CD14-positive monocyte (primary cell): Measurements from ENCODE around the gene POU2F1. TPM values are rescaled to one million over a fixed set of nuclear protein-coding genes. Genes with fewer than 3 reads are reported as not detected.

Experiments
- DNase-seq, 3 donors: peaks; one replicate each; pipeline ENCODE4 v3.0.0-alpha.2; 2011 to 2022
- H2AFZ ChIP-seq: 2 replicates; pipeline ENCODE4 v1.6.0; 2012; ENCODE audit warnings: mild to moderate bottlenecking, low read depth, low read length, inconsistent platforms; ENCODE audit not compliant: insufficient read depth, poor library complexity, severe bottlenecking
- H3K27ac ChIP-seq, 2 donors: 1 replicate in 1 of 2; 2 replicates in 1 of 2; pipeline ENCODE4 v1.5.1; 2012 to 2013; ENCODE audit warnings: low read length in 2 of 2, control low read depth in 1 of 2, inconsistent platforms in 1 of 2, low read depth in 1 of 2, mild to moderate bottlenecking in 1 of 2
- H3K27me3 ChIP-seq, 2 donors: one replicate each; pipeline versions ENCODE4 v1.6.0 to v1.6.1; 2011 to 2013; ENCODE audit warnings: low read length in 2 of 2; ENCODE audit not compliant: control insufficient read depth in 2 of 2, insufficient read depth in 2 of 2
- H3K36me3 ChIP-seq, 2 donors: replicated peaks in 1 of 2; 1 replicate in 1 of 2; 2 replicates in 1 of 2; pipeline versions ENCODE4 v1.5.1 to v1.6.1; 2012 to 2013; ENCODE audit warnings: low read length in 2 of 2, control low read depth in 1 of 2, inconsistent platforms in 1 of 2, mild to moderate bottlenecking in 1 of 2; ENCODE audit not compliant: insufficient read depth in 2 of 2, control insufficient read depth in 1 of 2
- H3K4me1 ChIP-seq, 2 donors: 1 replicate in 1 of 2; 2 replicates in 1 of 2; pipeline versions ENCODE4 v1.5.1 to v1.6.1; 2012 to 2013; ENCODE audit warnings: low read length in 2 of 2, control low read depth in 1 of 2, inconsistent platforms in 1 of 2, mild to moderate bottlenecking in 1 of 2, moderate library complexity in 1 of 2; ENCODE audit not compliant: insufficient read depth in 2 of 2, control insufficient read depth in 1 of 2
- H3K4me2 ChIP-seq: replicated peaks from 2 replicates; pipeline ENCODE3; 2012; ENCODE audit warnings: low read length, moderate library complexity, mild to moderate bottlenecking; ENCODE audit not compliant: poor library complexity, severe bottlenecking; ENCODE audit errors: extremely low read depth
- H3K4me3 ChIP-seq, 3 experiments: fragments of 200-600 bp in 1 of 3; sonication (generic) in 1 of 3; replicated peaks in 1 of 3; 1 replicate in 2 of 3; 2 replicates in 1 of 3; pipeline ENCODE4 v1.5.1; 2011 to 2013; ENCODE audit warnings: low read length in 3 of 3, mild to moderate bottlenecking in 3 of 3, control low read depth in 2 of 3, low read depth in 2 of 3, inconsistent platforms in 1 of 3, moderate library complexity in 1 of 3
- H3K79me2 ChIP-seq: 2 replicates; pipeline ENCODE4 v1.6.0; 2012; ENCODE audit warnings: mild to moderate bottlenecking, control low read depth, inconsistent platforms, low read length, moderate library complexity; ENCODE audit not compliant: insufficient read depth
- H3K9ac ChIP-seq: 2 replicates; pipeline ENCODE4 v1.6.0; 2017; ENCODE audit warnings: low read length, mild to moderate bottlenecking; ENCODE audit not compliant: insufficient read depth, poor library complexity, severe bottlenecking
- H3K9me3 ChIP-seq, 2 donors: replicated peaks in 1 of 2; 1 replicate in 1 of 2; 2 replicates in 1 of 2; pipeline versions ENCODE4 v1.5.1 to v1.6.1; 2012 to 2013; ENCODE audit warnings: low read length in 2 of 2, control low read depth in 1 of 2; ENCODE audit not compliant: control insufficient read depth in 1 of 2, insufficient read depth in 1 of 2
- H4K20me1 ChIP-seq: 2 replicates; pipeline ENCODE4 v1.6.0; 2012; ENCODE audit warnings: mild to moderate bottlenecking, low read length, control low read depth, moderate library complexity; ENCODE audit not compliant: insufficient read depth
- H3K27ac Mint-ChIP-seq, 7 donors: one replicate each; pipeline ENCODE4 v1.8.0; 2020; ENCODE audit warnings: mild to moderate bottlenecking in 7 of 7, mixed read lengths in 7 of 7, moderate library complexity in 6 of 7, inconsistent platforms in 2 of 7
- H3K27me3 Mint-ChIP-seq, 3 donors: one replicate each; pipeline ENCODE4 v1.8.0; 2021 to 2022; ENCODE audit warnings: low read depth in 3 of 3, mild to moderate bottlenecking in 3 of 3, mixed read lengths in 3 of 3, moderate library complexity in 3 of 3, inconsistent platforms in 1 of 3
- H3K36me3 Mint-ChIP-seq, 2 donors: one replicate each; pipeline ENCODE4 v1.8.0; 2020; ENCODE audit warnings: mixed read lengths in 2 of 2, inconsistent platforms in 1 of 2, mild to moderate bottlenecking in 1 of 2
- H3K4me1 Mint-ChIP-seq: one replicate; pipeline ENCODE4 v1.8.0; 2020; ENCODE audit warnings: mild to moderate bottlenecking, mixed read lengths
- H3K4me3 Mint-ChIP-seq, 2 donors: one replicate each; pipeline ENCODE4 v1.8.0; 2020; ENCODE audit warnings: mild to moderate bottlenecking in 2 of 2, mixed read lengths in 2 of 2, moderate library complexity in 1 of 2
- H3K9me3 Mint-ChIP-seq, 7 donors: one replicate each; pipeline ENCODE4 v1.8.0; 2020 to 2022; ENCODE audit warnings: mixed read lengths in 7 of 7, mild to moderate bottlenecking in 6 of 7, moderate library complexity in 6 of 7, inconsistent platforms in 2 of 7
- whole genome bisulfite sequencing: methylation state at CpG from one replicate; pipeline ENCODE4 v1.1.5; 2013; ENCODE audit warnings: missing lambda C conversion rate; ENCODE audit not compliant: insufficient coverage; 5-methylcytosine and 5-hydroxymethylcytosine counted together
- intact Hi-C, 2 donors: fragments of 100-400 bp; cut with micrococcal nuclease; formaldehyde crosslinking; loops; one replicate each; pipeline versions ENCODE4 v1.15.0 to v1.15.1; 2023
- polyA plus RNA-seq, 3 donors: library from polyadenylated mRNA; depleted of rRNA in 1 of 3; unstranded in 2 of 3; stranded (reverse) in 1 of 3; fragments of 300-500 nt in 2 of 3; fragments of >200 nt in 1 of 3; fragmentation: Illumina TruSeq in 2 of 3; gene quantifications; 1 replicate in 2 of 3; 2 replicates in 1 of 3; pipeline ENCODE4 v1.2.3, GENCODE V29; 2012 to 2021
- TF ChIP-seq, protein P1 (sequence below): fragments of 200-600 bp; IDR thresholded peaks from one replicate; pipeline ENCODE4 v1.8.0; 2022; ENCODE audit warnings: antibody characterized with exemption, mild to moderate bottlenecking

The POU2F1 gene
- polyA plus RNA-seq, 3 donors: 2.3 to 4.2 (median 3.9) TPM

DNA sequence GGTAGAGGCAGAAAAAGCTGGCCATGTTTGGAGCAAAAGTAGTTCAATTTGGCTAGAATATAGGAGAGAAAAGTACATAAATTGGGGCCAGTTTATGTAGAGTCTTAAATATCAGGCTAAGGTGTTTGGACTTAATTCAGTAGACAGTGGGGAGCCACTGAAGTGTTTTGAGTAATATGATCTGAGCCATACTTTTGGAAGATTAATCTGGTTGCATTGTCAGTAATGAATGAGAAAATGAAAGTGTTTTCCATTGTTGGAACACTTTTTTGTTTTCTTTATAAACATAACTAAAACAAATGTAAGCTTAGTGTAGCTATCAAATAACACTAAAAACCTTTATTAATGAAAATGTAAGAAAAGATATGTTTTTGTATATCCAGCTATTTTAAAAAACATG is 42.1 kb downstream of the POU2F1 start:
- Histone ChIP-seq H3K27ac (no peak overlapping the region), H3K9ac (no peak overlapping the region), H3K79me2 (peaks cover 30% of the 10 kb centered on the region), H3K4me2 (no peak overlapping the region), H3K9me3 (no peaks in the 10 kb centered on the region), H3K4me1 (peaks cover 10 to 13% of the 10 kb centered on the region in 2 donors), H2AFZ (no peak overlapping the region), H3K4me3 (no peak overlapping the region), H4K20me1 (peaks cover 13% of the 10 kb centered on the region), H3K27me3 (no peaks in the 10 kb centered on the region), H3K36me3 (no peaks in the 10 kb centered on the region)
- no peaks in the 10 kb centered on the region for H3K36me3 Mint-ChIP-seq
- H3K4me1 Mint-ChIP-seq: peaks cover 7% of the 10 kb centered on the region
- H3K4me3 Mint-ChIP-seq: no peak overlapping the region
- no peak overlapping the region for H3K27ac Mint-ChIP-seq
- intact Hi-C loops: loop anchor here in 1 of 2 donors (5.0 kb wide), 1 partner anchor 41 kb away; the partner anchor contains the start of gene POU2F1
- TF ChIP-seq, protein P1, sequence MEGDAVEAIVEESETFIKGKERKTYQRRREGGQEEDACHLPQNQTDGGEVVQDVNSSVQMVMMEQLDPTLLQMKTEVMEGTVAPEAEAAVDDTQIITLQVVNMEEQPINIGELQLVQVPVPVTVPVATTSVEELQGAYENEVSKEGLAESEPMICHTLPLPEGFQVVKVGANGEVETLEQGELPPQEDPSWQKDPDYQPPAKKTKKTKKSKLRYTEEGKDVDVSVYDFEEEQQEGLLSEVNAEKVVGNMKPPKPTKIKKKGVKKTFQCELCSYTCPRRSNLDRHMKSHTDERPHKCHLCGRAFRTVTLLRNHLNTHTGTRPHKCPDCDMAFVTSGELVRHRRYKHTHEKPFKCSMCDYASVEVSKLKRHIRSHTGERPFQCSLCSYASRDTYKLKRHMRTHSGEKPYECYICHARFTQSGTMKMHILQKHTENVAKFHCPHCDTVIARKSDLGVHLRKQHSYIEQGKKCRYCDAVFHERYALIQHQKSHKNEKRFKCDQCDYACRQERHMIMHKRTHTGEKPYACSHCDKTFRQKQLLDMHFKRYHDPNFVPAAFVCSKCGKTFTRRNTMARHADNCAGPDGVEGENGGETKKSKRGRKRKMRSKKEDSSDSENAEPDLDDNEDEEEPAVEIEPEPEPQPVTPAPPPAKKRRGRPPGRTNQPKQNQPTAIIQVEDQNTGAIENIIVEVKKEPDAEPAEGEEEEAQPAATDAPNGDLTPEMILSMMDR: no peak
- H3K27me3 Mint-ChIP-seq: no peaks in the 10 kb centered on the region
- no peak for DNase-seq
- H3K9me3 Mint-ChIP-seq: no peaks in the 10 kb centered on the region

DNA sequence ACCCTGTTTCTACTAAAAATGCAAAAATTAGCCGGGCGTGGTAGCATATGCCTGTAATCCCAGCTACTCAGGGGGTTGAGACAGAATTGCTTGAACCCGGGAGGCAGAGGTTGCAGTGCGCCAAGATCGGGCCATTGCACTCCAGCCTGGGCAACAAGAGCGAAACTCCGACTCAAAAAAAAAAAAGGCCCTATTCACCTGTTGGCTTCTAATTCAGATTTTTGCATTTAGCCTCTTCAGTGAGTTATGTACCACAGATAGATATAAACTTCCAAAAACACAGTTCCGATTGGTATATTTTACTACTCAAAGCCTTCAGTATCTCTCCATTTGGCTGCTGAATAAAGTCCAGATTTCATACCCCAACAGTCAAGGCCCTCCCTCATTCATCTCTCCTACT is 42.7 kb downstream of the POU2F1 start:
- H3K27ac Mint-ChIP-seq: no peak overlapping the region
- intact Hi-C loops: loop anchor here in 1 of 2 donors (5.0 kb wide), 1 partner anchor 41 kb away; the partner anchor contains the start of gene POU2F1
- H3K27me3 Mint-ChIP-seq: no peaks in the 10 kb centered on the region
- Histone ChIP-seq H3K4me1 (peaks cover 12 to 16% of the 10 kb centered on the region in 2 donors), H4K20me1 (peaks cover 15% of the 10 kb centered on the region), H3K27ac (no peak overlapping the region), H3K79me2 (peaks cover 32% of the 10 kb centered on the region), H3K4me3 (no peak overlapping the region), H3K27me3 (no peaks in the 10 kb centered on the region), H3K4me2 (no peak overlapping the region), H3K36me3 (no peaks in the 10 kb centered on the region), H3K9me3 (no peaks in the 10 kb centered on the region), H3K9ac (no peak overlapping the region), H2AFZ (no peak overlapping the region)
- TF ChIP-seq, protein P1: no peak
- no peaks in the 10 kb centered on the region for H3K9me3 Mint-ChIP-seq
- DNase-seq: no peak
- no peak overlapping the region for H3K4me3 Mint-ChIP-seq
- peaks cover 12% of the 10 kb centered on the region for H3K4me1 Mint-ChIP-seq
- WGBS: 93% methylated on average over 8 of the region's 8 CpGs
- H3K36me3 Mint-ChIP-seq: no peaks in the 10 kb centered on the region
